HG03103 (cell line): Measurements from ENCODE around the gene TM9SF4.
"Not testable (repeated sequence)": the region's sequence is repeated elsewhere in the genome, so short reads cannot be mapped to it uniquely, and the experiment has no call there.

Experiments
- ATAC-seq: cut with Tn5 transposase; IDR thresholded peaks from one replicate; pipeline ENCODE4 v1.9.1; 2021; ENCODE audit warnings: low read depth; ENCODE audit not compliant: unreplicated experiment

TM9SF4 gene

DNA sequence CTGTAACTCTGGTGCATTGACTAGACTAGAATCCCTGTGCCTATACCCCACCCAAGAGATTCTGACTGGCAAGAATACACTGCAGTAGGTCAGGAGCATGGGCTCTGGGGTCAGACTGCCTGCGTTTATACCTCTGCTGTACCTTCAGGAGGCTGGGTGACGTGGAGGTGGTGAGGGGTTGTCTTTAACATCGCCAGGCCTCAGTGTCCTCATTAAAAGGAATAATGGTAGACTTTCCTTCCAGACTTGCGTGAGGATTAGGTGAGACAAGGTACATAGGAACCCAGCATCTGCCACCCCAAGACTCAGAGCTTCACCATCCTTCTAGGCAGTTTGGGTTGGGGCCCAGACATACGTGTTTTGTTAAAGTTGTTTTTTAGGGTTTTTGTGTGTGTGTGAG, 44.3 kb downstream of the TM9SF4 start:
- ATAC-seq: no peak

DNA sequence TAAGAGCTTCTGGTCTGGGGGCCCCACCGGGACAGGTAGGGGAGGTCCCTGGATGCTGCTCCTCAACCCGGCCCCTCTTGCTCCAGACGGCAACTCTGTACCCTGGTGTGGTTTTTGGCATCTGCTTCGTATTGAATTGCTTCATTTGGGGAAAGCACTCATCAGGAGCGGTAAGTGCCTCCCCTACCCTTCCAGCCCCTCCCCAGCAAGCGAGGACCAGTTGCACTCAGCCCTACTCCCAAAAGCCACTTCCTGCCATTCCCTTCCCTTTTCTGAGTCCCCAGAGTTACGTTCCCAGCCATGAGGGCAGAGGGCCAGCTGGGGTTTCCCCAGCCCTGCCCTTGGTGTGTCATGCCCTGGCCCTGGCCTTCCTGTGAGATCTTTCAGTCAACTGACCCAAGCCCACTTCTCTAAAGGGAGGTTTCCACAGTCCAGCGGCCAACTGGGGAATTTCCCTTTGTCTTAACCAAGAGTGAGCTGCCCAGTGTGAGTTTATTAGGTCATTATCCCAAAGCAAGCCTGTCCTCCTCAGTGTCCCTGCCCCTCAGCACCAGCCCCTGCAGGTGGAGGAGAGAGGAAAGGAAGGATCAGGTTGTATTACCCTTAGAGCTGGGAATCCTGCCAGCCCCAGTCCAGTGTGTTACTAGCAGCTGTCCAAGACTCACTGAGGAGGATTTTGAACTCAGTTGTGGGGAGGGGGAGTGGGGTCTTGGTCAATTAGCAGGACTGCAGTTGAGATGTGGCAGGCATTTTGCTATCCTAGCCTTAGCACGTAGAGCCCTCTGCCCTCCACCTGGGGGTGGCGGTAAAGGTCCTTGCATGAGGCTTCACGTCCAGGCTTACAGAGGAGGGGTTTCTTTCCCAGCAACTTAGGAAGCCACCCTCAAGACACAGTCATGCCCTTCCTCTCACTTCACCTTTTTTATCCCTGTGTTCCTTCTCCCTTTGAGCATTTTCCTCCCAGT, 45.8 kb downstream of the TM9SF4 start:
- ATAC-seq: no peak

DNA sequence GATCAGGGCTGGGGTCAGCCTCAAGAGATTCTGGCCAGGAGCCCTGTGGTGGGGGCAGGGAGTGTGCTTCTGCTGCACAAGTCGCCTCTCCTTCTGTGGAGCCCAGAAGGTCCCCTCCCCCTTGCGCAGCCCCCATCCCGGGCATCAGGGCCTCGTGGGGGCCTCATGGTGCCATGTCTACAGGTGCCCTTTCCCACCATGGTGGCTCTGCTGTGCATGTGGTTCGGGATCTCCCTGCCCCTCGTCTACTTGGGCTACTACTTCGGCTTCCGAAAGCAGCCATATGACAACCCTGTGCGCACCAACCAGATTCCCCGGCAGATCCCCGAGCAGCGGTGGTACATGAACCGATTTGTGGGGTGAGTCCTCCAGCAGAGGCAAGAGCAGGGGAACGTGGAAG, 48.1 kb downstream of the TM9SF4 start:
- no peak for ATAC-seq

DNA sequence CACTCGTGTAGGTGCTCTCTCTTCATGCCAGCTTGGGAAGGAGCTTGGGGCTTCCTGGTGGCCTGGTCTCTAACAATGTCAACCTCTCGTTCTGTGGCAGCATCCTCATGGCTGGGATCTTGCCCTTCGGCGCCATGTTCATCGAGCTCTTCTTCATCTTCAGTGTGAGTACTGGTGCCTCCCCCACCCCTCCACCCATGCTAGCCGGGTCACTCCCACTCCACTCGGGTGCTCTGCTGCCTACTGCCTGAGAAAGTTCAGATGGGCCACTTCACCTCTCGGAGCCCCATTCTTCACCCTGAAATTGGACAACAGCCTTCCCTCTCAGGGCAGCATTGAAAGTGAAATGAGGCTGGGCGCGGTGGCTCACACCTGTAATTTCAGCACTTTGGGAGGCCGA, 48.8 kb downstream of the TM9SF4 start:
- ATAC-seq: no peak

DNA sequence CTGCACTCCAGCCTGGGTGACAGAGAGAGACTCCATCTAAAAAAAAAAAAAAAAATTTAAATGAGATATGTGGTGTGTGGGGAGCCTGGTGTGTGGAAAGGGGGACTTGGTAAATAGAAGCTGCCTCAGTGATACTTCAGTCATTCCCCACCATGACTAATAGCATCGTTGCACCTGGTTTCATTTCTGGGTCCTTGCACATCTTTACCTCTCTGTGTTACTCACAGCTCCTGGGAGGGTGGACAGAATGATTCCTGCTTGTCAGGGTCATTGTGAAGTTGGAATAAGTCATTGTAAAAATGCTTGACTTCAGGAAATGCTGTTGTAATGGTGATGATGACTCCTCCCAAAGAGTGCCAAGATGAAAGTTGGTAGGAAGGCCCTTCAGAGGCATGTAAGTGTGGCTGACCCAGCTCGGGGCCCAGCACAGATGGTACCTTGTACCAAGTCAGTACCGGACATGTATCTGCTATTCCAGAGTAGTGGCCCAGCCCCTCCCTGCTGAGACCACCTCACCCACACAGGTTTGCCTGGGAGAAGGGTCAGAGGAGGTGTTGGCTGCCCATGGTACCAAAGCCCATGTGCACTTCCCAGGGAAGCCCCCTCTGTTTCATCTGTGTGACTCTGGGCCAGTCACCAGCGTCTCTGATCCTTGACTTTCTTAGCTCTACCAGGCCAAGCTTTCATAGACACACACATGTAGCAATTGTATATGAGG, 49.6 kb downstream of the TM9SF4 start:
- ATAC-seq: no peak

DNA sequence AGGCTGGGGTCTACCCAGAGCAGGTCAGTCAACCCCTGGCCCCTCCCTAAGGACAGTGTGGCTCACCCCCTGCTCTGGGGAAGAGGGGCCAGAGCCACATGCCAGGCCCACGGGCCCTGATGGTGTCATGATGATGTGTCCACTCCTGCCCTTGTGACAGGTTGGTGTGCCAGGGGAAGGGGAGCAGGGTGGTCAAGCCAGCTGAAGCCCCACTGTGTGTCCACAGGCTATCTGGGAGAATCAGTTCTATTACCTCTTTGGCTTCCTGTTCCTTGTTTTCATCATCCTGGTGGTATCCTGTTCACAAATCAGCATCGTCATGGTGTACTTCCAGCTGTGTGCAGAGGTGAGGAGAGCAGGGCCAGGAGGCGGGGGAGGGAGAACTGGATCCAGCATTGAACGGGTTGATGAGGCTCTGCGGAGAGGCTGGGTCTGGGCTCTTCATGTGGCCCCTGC, 50.3 kb downstream of the TM9SF4 start:
- ATAC-seq: no peak

DNA sequence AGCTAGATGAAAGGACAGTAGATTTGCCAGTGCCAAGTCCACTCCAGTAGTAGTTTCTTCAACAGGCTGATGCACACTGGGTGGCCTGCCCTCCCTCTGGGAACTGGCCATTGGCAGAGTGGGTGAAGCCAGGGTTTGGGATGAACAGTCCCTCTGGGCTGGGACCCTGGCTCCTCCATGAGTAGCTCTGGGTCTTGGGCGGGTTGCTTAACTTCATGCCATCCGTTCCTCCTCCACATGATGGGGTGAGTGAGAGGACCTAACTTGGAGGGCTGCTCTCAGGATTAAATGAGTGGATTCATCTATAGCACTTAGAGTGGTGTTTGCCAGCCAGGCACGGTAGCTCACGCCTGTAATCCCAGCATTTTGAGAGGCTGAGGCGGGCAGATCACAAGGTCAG, 50.8 kb downstream of the TM9SF4 start:
- no peak for ATAC-seq

DNA sequence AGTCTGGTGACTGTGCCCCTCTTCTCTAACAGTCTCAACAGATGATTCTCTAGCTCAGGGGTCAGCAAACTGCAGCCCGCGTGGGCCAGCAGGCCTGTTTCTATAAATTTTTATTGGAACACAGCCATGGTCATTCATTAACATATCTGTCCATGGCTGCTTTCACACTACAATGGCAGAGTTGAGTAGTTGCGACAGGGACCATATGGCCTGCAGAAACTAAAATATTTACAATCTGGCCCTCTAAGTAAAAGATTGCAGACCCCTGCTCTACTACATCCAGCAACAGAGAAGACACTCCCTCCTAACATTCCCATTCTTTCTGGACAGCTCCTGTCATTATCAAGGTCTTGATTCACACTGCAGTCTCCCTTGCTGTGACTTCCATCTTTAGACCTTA, 52.8 kb downstream of the TM9SF4 start:
- ATAC-seq: no peak

DNA sequence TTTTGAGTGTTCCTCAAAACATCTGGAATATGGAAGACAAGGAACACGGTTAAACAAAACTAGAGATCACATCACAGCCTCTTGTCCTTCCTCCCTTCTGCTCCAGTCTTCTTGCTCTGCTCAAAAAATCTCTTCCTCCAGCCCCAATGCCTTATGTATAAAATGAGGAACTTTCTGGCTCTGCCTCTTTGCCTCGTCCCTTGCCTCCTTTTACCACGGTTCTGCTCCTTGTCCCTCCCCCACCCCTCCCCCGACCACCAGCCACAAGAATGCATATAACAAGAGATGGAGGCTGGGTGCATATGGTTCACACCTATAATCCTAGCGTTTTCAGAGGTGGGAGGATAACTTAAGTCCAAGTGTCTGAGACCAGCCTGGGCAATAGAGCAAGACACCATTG, 54.4 kb downstream of the TM9SF4 start:
- no peak for ATAC-seq

DNA sequence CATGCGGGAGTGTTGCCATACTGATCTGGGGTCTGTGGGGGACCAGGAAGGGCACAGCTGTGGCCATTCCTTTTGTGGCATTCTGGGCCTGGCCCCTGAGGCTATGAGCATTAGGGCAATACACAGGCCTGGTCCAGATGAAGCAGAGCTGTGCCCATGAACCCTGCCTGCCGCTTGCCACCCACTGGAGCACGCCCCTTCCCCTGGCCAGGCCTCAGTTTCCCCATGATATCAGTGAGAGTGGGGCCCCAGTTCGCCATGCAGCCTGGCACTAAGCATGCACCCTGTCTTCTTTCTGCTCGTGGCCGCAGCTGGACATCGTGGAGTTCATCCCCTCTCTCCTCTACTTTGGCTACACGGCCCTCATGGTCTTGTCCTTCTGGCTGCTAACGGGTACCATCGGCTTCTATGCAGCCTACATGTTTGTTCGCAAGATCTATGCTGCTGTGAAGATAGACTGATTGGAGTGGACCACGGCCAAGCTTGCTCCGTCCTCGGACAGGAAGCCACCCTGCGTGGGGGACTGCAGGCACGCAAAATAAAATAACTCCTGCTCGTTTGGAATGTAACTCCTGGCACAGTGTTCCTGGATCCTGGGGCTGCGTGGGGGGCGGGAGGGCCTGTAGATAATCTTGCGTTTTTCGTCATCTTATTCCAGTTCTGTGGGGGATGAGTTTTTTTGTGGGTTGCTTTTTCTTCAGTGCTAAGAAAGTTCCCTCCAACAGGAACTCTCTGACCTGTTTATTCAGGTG, 55.6 kb downstream of the TM9SF4 start:
- ATAC-seq: no peak

DNA sequence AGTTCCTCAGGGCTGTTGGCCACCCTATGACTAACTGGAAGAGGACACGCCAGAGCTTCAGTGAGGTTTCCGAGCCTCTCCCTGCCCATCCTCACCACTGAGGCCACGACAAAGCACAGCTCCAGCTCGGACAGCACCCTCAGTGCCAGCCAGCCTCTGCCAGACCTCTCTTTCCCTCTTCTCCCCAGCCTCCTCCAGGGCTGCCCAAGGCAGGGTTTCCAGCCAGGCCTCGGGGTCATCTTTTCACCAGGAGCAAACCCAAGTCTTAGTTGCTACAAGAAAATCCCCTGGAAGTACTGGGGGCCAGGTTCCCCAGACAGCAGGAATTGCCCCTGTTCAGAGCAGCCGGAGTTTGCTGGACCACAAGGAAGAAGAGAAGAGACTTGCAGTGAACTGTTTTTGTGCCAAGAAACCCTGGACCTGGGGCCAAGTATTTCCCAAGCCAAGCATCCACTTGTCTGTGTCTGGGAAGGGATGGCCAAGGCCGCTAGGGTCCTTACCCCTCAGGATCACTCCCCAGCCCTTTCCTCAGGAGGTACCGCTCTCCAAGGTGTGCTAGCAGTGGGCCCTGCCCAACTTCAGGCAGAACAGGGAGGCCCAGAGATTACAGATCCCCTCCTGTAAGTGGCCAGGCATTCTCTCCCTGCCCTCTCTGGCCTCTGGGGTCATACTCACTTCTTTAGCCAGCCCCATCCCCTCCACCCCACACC, 56.5 kb downstream of the TM9SF4 start:
- no peak for ATAC-seq

DNA sequence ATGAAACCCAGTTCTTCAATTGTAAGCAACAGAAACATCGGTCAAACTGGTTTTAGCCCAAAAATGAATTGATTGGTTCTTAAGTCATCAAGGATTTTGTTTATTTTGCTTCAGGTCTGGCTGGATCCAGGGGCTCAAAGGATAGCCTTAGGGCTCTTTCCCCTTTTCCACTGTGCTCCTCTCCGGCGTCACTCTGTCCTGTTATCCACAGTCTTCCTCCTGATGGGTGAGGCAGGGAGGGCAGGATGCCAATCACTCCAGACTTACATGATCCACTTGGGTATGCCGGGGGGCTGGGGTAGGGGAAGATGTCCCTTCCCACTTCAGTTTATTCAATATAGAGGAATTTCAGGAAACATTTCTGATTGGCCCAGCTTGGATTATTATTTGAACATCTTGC, 58.0 kb downstream of the TM9SF4 start:
- no peak for ATAC-seq

DNA sequence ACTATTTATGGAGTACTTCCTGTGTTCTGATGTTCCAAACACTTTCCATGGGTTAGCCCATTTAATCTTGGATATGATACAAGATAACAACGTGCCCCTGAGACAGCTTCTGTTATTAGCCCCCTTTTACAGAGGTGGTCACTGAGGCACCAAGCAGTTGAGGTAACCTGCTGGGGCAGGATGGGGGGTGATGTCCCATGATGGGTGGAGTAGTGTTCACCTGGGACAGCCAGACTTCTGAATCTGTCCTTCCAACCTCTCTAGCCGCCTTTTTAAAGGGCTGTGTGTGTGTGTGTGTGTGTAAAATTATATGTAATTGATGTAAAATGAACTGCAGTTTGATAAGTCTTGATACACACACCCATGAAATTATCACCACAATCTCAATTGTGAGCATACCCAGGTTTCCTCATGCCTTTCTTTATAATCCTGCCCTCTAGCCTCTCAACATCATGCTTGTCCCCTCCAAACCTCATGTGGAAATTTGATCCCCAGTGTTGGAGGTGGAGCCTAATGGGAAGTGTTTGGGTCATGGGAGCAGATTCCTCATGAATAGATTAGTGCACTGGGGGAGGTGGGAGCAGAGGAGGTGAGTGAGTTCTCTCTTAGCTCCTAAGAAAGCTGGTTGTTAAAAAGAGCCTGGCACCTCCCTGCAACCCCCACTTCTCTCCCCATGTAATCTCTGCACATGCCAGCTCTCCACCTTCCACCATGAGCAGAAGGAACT, 58.8 kb downstream of the TM9SF4 start:
- no peak for ATAC-seq

DNA sequence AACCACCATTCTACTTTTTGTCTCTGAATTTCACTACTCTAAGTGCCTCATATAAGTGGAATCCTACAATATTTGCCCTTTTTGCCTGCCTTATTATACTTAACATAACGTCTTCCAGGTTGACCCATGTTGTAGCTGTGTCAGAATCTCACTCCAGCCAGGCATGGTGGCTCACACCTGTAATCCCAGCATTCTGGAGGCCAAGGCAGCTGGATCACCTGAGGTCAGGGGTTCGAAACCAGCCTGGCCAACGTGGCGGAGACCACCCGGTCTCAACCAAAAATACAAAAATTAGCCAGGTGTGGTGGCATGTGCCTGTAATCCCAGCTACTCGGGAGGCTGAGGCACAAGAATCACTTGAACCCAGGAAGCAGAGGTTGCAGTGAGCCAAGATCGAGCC, 68.2 kb downstream of the TM9SF4 start:
- ATAC-seq: not testable (repeated sequence)

DNA sequence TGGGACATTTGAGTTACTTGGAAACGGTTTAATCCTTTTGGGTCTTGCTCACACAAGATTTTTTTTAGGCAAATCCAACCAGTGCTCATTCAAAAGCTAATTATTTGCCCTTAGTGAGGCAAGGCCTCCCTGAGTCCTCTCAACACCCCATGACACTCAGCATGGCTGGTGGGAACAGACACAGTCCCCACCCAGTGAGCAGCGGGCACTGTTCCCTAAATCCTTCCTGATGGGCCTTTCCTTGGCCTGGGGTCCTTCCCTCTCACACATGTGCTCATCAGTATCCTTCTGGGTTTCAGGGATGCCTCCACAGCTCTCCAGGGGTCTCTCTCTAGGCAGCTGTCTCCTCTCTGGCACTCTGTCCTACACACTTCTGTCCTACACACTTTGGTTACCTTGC, 70.0 kb downstream of the TM9SF4 start:
- no peak for ATAC-seq

DNA sequence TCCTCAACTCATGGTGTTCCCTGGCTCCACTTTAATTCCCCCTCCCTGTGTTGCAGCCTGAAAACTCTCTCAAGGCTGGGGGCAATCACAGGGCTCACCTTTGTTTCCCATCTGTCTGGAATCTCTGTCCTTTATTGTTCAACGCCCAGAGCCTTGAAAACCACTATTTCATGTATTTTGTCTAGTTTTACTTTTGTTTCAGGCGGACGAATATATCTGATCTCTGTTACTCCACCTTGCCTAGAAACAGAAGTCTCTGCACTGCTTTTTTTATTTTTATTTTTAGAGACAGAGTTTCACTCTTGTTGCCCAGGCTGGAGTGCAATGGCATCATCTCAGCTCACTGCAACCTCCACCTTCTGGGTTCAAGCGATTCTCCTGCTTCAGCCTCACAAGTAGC, 70.4 kb downstream of the TM9SF4 start:
- no peak for ATAC-seq

DNA sequence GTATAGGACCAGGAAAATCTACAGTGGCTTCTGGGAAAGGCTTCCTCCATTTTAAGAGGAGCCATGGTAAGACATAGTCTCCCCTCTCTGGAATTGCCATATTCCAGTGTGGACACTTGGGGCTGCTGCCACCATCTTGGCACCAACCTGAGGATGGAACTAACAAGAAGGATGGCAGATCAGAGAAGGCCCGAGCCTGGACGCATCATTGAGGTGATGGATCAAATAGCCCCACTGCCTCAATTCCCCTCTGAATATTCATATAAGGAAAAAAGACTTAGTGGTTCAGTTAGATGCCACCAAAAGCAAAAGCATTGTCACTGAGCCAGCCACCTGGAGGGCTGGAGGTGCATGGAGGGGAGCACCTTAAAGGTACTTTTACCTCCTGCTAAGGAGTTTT, 72.1 kb downstream of the TM9SF4 start:
- no peak for ATAC-seq

DNA sequence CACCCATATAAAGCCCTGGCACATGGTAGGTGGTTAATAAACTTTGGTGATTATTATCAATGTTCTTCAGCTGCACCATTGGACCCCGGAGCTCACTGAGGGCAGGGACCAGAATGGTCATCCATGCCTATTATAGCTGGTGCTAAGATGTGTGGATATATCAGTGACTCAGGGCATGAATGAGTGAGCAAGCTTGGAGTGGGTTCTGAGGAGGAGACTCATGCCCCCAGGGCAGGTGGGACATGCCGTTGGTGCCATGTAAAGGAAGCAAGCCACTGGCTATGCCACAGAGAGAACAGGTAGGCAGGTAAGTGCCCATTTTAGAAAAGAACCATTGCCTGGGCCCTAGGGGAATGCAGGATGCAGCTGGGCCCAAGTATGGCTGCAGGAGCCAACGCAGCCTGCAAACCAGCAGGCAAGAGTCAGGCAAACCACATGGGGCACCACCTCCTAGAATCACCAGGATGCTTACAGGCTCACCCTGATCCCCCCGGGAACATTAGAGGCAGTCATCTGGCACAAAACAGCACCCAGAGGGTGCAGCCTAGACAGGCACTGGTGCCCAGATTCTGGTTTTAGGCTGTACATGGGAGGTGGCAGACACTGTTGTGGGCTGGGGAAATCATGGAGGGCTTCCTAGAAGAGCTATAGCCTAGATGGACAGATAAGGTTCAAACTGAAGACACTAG, 74.6 kb downstream of the TM9SF4 start:
- no peak for ATAC-seq

DNA sequence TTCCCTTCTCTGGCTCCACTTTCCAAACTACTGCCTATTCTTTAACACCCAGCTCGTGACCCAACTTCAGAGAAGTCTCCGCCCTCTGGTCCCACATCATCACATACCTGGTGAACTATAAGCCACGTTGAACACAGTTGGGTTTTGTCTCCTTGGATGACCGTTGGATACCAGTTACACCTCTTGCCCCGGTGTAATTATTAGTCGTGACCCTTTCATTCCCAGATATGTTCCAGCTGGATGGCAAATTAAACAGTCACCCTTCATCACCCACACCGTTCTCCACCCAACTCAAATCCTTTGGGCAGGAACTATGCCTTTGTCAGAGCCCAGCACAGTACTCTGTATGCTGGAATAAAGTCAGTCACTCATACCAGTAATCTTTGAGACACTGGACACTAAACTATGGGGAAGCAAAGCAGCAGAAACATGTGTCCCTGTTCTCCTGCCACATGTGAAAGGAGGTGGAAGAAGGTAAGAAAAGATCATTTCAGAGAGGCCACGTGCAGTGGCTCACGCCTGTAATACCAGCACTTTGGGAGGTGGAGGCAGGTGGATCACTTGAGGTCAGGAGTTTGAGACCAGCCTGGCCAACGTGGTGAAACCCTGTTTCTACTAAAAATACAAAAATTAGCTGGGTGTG, 75.6 kb downstream of the TM9SF4 start:
- no peak for ATAC-seq
